ENCODE data around the gene TMEM163. TPM values are rescaled to one million over a fixed set of nuclear protein-coding genes. Genes with fewer than 3 reads are reported as not detected.
A peak's percentile ranks its signal among the peaks of the same experiment; 100 is the strongest.
"Not testable (repeated sequence)": the region's sequence is repeated elsewhere in the genome, so short reads cannot be mapped to it uniquely, and the experiment has no call there.

TMEM163 gene
- total and polyA plus RNA-seq, 8 donors = 3.9 to 48.4 (median 14.0) TPM

DNA sequence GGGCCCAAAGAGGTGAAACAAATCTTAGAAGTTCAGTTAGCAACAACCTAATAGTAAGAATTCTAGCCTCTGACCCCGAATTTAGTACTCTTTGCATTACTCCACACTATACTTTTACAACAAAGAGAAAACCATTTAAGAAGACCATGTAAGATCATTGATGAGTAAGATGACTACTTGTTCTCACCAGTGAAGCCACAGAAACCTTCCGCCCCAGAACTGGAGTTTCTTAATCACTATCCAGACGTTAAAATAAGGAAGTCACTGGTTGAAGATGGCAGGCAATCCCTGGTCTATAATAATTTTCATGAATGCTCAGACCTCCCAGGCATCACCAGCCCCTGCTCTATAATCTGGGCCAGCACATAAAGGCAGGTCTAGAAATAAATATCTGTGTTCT is 95.0 kb downstream of the TMEM163 start:
- DNase-seq (no peak), ATAC-seq (no peak)
- no peak overlapping the region for H3K27ac ChIP-seq

DNA sequence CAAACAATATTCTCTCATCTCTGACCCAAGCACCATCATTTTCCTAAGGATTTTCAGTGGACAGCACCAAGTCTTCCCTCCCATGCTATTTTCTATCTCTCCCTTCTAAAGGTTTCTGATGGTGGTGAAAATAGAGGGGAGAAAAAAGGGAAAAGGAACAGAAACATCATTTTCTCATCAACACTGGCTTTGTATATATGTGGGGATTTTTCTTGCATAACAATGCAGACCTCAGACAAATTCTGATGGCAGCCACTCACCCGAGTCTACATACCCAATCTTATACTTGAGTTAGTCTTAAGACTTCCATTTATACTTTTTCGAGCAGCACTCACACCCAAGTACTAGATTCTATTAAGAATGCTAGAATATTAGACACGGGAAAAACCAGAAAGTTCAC is 95.8 kb downstream of the TMEM163 start:
- no peak for DNase-seq
- Histone ChIP-seq H3K27me3 (no peaks in the 10 kb centered on the region), H3K4me3 (no peak overlapping the region), H3K27ac (no peak overlapping the region), H3K4me1 (no peaks in the 10 kb centered on the region), H3K9me3 (peaks cover 0 to 15% of the 10 kb centered on the region in 2 donors), H3K36me3 (no peaks in the 10 kb centered on the region)
- no peak for ATAC-seq
- TF ChIP-seq, protein P1, sequence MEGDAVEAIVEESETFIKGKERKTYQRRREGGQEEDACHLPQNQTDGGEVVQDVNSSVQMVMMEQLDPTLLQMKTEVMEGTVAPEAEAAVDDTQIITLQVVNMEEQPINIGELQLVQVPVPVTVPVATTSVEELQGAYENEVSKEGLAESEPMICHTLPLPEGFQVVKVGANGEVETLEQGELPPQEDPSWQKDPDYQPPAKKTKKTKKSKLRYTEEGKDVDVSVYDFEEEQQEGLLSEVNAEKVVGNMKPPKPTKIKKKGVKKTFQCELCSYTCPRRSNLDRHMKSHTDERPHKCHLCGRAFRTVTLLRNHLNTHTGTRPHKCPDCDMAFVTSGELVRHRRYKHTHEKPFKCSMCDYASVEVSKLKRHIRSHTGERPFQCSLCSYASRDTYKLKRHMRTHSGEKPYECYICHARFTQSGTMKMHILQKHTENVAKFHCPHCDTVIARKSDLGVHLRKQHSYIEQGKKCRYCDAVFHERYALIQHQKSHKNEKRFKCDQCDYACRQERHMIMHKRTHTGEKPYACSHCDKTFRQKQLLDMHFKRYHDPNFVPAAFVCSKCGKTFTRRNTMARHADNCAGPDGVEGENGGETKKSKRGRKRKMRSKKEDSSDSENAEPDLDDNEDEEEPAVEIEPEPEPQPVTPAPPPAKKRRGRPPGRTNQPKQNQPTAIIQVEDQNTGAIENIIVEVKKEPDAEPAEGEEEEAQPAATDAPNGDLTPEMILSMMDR (IDR thresholded peaks at IDR 0.05) = no peak
- intact Hi-C loops (cut with DNase I) = no loop called here

More for the DNA sequence above, 95.0 kb downstream of the TMEM163 start:
- H3K4me1 ChIP-seq = no peaks in the 10 kb centered on the region
- no peak overlapping the region for H3K4me3 ChIP-seq
- TF ChIP-seq, protein P1 (IDR thresholded peaks at IDR 0.05) = no peak
- peaks cover 0 to 11% of the 10 kb centered on the region in 2 donors for H3K9me3 ChIP-seq
- no peaks in the 10 kb centered on the region for H3K27me3 ChIP-seq
- H3K36me3 ChIP-seq = no peaks in the 10 kb centered on the region
- intact Hi-C loops (cut with DNase I) = no loop called here

DNA sequence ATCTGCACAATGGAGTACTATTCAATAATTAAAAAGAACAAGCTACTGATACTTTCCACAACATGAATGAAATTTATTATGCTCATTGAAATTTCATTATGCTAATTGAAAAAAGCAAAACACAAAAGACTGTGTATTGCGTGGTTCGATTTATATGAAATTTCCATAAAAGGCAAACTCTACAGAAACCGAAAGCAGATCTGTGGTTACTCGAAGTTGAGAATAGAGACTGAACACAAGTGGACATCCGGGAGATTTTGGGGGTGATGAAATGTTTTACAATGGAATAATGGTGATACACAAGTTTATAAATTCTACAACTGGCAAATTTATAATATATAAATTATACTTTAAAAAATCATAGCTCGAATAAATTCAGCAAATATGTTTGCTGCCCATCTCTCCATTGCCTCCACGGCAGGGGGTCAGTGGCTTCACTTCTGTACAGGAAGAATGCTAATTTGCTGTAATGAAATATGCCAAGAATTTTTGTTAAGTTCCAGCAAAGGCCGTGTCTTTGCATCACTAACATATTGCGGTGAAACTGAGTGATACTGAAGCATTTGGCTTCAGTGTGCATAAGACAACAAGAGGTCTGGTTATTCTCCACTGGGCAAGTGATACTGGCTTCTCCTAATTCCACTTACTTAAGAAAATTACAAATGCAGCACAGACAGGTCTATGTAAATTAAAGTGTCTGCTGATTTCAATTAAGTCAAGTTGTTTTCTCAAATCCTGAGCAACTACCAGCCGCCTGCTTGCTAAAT is 96.7 kb downstream of the TMEM163 start:
- TF ChIP-seq, protein P1 (IDR thresholded peaks at IDR 0.05) = no peak
- ATAC-seq (no peak), DNase-seq (no peak)
- intact Hi-C loops (cut with DNase I) = no loop called here
- Histone ChIP-seq H3K27ac (no peak overlapping the region), H3K36me3 (no peaks in the 10 kb centered on the region), H3K27me3 (no peaks in the 10 kb centered on the region), H3K4me1 (no peaks in the 10 kb centered on the region), H3K9me3 (peaks cover 0 to 15% of the 10 kb centered on the region in 2 donors), H3K4me3 (no peak overlapping the region)

DNA sequence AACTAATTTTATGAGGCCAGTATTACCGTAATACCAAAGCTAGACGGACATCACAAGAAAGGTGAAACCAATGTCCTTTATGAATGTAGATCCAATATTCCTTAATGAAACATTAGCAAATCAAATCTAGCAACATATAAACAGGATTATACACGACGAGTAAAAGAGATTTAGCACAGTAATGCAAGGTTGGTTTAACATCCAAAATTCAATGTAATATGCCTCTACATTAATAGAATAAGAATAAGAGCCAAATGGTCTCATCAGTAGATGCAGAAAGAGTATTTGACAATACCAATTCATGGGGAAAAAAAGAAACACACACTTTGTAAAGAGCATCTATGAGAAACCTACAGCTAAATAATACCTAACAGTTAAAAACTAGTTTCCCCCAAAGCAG is 99.5 kb downstream of the TMEM163 start:
- H3K27me3 ChIP-seq = no peaks in the 10 kb centered on the region
- H3K36me3 ChIP-seq = no peaks in the 10 kb centered on the region
- peaks cover 0 to 15% of the 10 kb centered on the region in 2 donors for H3K9me3 ChIP-seq
- TF ChIP-seq, protein P1 (IDR thresholded peaks at IDR 0.05) = no peak
- H3K4me1 ChIP-seq = no peaks in the 10 kb centered on the region
- no peak for DNase-seq
- intact Hi-C loops (cut with DNase I) = no loop called here
- no peak for ATAC-seq
- no peak overlapping the region for H3K4me3 ChIP-seq
- no peak overlapping the region for H3K27ac ChIP-seq

DNA sequence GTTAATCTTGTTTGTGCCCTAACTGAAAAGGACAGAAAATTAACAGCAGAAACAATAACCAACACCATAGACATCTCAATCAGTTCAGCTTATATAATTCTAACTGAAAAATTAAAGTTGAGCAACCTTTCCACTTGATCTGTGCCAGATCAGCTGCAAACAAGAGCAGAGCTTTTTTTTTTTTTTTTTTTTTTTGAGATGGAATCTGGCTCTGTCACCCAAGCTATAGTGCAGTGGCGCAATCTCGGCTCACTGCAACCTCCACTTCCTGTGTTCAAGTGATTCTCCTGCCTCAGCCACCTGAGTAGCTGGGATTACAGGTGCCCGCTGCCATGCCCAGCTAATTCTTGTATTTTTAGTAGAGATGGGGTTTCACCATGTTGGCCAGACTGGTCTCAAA is 103.3 kb downstream of the TMEM163 start:
- H3K27me3 ChIP-seq; H3K4me3 ChIP-seq; H3K36me3 ChIP-seq; intact Hi-C loops (cut with DNase I); H3K4me1 ChIP-seq: not testable (repeated sequence)
- H3K9me3 ChIP-seq = peaks cover 0 to 33% of the 10 kb centered on the region in 2 donors
- ATAC-seq (peak; percentile 81), DNase-seq (peak in 1 of 4 donors; percentile 51)
- H3K27ac ChIP-seq = peak overlapping the region in 1 of 2 donors; percentile 15

All from left lung (tissue), 10 donors.